Gastroesophageal sphincter (tissue), 4 donors: ENCODE measurements around the gene LMO7. TPM values are rescaled to one million over a fixed set of nuclear protein-coding genes. Genes with fewer than 3 reads are reported as not detected.

Source experiments
- ATAC-seq: fragments of 150-250 bp; one replicate; pipeline ENCODE4 v1.9.1; 2016; ENCODE audit warnings: mild to moderate bottlenecking, moderate library complexity
- H3K27ac ChIP-seq, 4 donors: fragments of 200-600 bp; sonication (generic) in 3 of 4; 1 replicate in 3 of 4; 2 replicates in 1 of 4; pipeline ENCODE4 v1.5.1; 2016 to 2019
- H3K27me3 ChIP-seq: fragments of 200-600 bp; sonication (generic); one replicate; pipeline ENCODE4 v1.5.1; 2019
- H3K36me3 ChIP-seq, 2 donors: fragments of 200-600 bp; sonication (generic); one replicate each; pipeline ENCODE4 v1.5.1; 2019; ENCODE audit warnings: control low read depth in 1 of 2
- H3K4me1 ChIP-seq, 3 donors: fragments of 200-600 bp; sonication (generic); 1 replicate in 2 of 3; 2 replicates in 1 of 3; pipeline ENCODE4 v1.5.1; 2016 to 2019; ENCODE audit warnings: control low read depth in 2 of 3
- H3K4me3 ChIP-seq, 2 donors: fragments of 200-600 bp; sonication (generic); one replicate each; pipeline ENCODE4 v1.5.1; 2019; ENCODE audit warnings: mild to moderate bottlenecking in 1 of 2, moderate library complexity in 1 of 2
- H3K9me3 ChIP-seq, 3 donors: fragments of 200-600 bp; sonication (generic); one replicate each; pipeline ENCODE4 v1.5.1; 2017 to 2019; ENCODE audit warnings: control low read depth in 2 of 3
- CTCF ChIP-seq, 4 experiments: fragments of 200-600 bp in 2 of 4; fragments of 450-650 bp in 2 of 4; sonication (generic) in 1 of 4; IDR thresholded peaks; one replicate each; pipeline ENCODE4 v1.5.1; 2017 to 2019; ENCODE audit warnings: antibody characterized with exemption in 4 of 4, mild to moderate bottlenecking in 2 of 4, moderate library complexity in 2 of 4
- EP300 ChIP-seq: sonication (generic); formaldehyde crosslinking; IDR thresholded peaks from one replicate; pipeline ENCODE4 v1.6.1; 2017; ENCODE audit warnings: antibody characterized with exemption, mild to moderate bottlenecking
- POLR2A ChIP-seq, 2 donors: fragments of 450-650 bp; IDR thresholded peaks; one replicate each; pipeline ENCODE4 v1.6.1; 2017; ENCODE audit warnings: antibody characterized with exemption in 2 of 2, mild to moderate bottlenecking in 2 of 2, moderate library complexity in 1 of 2
- POLR2AphosphoS5 ChIP-seq: sonication (generic); formaldehyde crosslinking; IDR thresholded peaks from one replicate; pipeline ENCODE4 v1.6.1; 2017; ENCODE audit warnings: antibody characterized with exemption
- WGBS, 2 donors: methylation state at CpG; one replicate each; pipeline ENCODE4 v1.1.5; 2018; ENCODE audit warnings: low coverage in 1 of 2; 5-methylcytosine and 5-hydroxymethylcytosine counted together
- total RNA-seq, 4 donors: library from RNA; depleted of rRNA; stranded (reverse); fragments of >200 nt; gene quantifications; one replicate each; pipeline ENCODE4 v1.1.0, GENCODE V29; 2016

The LMO7 gene
- total RNA-seq, 4 donors from 2014 or later: 15.1 to 45.0 (median 26.8) TPM

- TF ChIP-seq POLR2AphosphoS5 (no peak), EP300 (no peak), CTCF (IDR thresholded peaks at IDR 0.05) (no peak), POLR2A (IDR thresholded peaks at IDR 0.05) (no peak)
- Histone ChIP-seq H3K4me1 (peaks cover 0 to 33% (median 0%) of the 10 kb centered on the region in 3 donors), H3K9me3 (no peaks in the 10 kb centered on the region), H3K27ac (no peak overlapping the region), H3K4me3 (no peak overlapping the region), H3K27me3 (no peaks in the 10 kb centered on the region), H3K36me3 (no peaks in the 10 kb centered on the region)
- WGBS, 2 donors: 86 to 100% methylated on average over 1 to 2 of the region's 2 CpGs
- ATAC-seq: no peak
These were observed 128.3 kb downstream of the LMO7 start for GRCh38 chr13:75764251-75764925.

GRCh38 chr13:75764926-75765310, 128.8 kb downstream of the LMO7 start:
- Histone ChIP-seq H3K4me1 (peaks cover 0 to 28% (median 0%) of the 10 kb centered on the region in 3 donors), H3K9me3 (no peaks in the 10 kb centered on the region), H3K27me3 (no peaks in the 10 kb centered on the region), H3K36me3 (no peaks in the 10 kb centered on the region), H3K4me3 (no peak overlapping the region), H3K27ac (no peak overlapping the region)
- ATAC-seq: no peak
- WGBS, 2 donors: 51 to 58% methylated on average over 3 of the region's 3 CpGs
- TF ChIP-seq CTCF (IDR thresholded peaks at IDR 0.05) (no peak), POLR2AphosphoS5 (no peak), POLR2A (IDR thresholded peaks at IDR 0.05) (no peak), EP300 (no peak)

- Histone ChIP-seq H3K4me3 (no peak overlapping the region), H3K27me3 (no peaks in the 10 kb centered on the region), H3K4me1 (peaks cover 0 to 32% (median 0%) of the 10 kb centered on the region in 3 donors), H3K9me3 (no peaks in the 10 kb centered on the region), H3K27ac (no peak overlapping the region), H3K36me3 (no peaks in the 10 kb centered on the region)
- TF ChIP-seq POLR2A (IDR thresholded peaks at IDR 0.05) (no peak), CTCF (IDR thresholded peaks at IDR 0.05) (no peak), EP300 (no peak), POLR2AphosphoS5 (no peak)
- ATAC-seq: no peak
- 69 to 95% methylated on average over 2 of the region's 2 CpGs for WGBS, 2 donors
These were observed 130.5 kb downstream of the LMO7 start for GRCh38 chr13:75766636-75767035.

GRCh38 chr13:75769141-75769905, 133.2 kb downstream of the LMO7 start:
- no peak for TF ChIP-seq EP300
- no peak for TF ChIP-seq CTCF (IDR thresholded peaks at IDR 0.05)
- TF ChIP-seq POLR2A (IDR thresholded peaks at IDR 0.05): no peak
- TF ChIP-seq POLR2AphosphoS5: no peak
- Histone ChIP-seq H3K4me3 (no peak overlapping the region), H3K4me1 (peaks cover 0 to 16% (median 0%) of the 10 kb centered on the region in 3 donors), H3K36me3 (no peaks in the 10 kb centered on the region), H3K27me3 (no peaks in the 10 kb centered on the region), H3K9me3 (no peaks in the 10 kb centered on the region), H3K27ac (no peak overlapping the region)
- ATAC-seq: no peak
- WGBS, 2 donors: 27 to 28% methylated on average over 1 of the region's 1 CpG
